HepG2 (cell line): ENCODE measurements around the gene TBC1D5.

Experiments
- NR3C1 ChIP-seq: sonication (generic); formaldehyde crosslinking; IDR thresholded peaks from 2 replicates; pipeline ENCODE4 v1.4.0; 2020; ENCODE audit warnings: missing genetic modification reagents
- SETDB1 ChIP-seq: sonication (generic); formaldehyde crosslinking; IDR thresholded peaks from 2 replicates; pipeline ENCODE4 v1.5.1; 2020; ENCODE audit warnings: missing genetic modification reagents, mild to moderate bottlenecking, borderline replicate concordance
- ZNF678 ChIP-seq: sonication (generic); formaldehyde crosslinking; IDR thresholded peaks from 2 replicates; pipeline ENCODE4 v1.4.0; 2020; ENCODE audit warnings: mild to moderate bottlenecking, missing genetic modification reagents
- ZZZ3 ChIP-seq: sonication (generic); formaldehyde crosslinking; IDR thresholded peaks from 2 replicates; pipeline ENCODE4 v1.4.0; 2020; ENCODE audit warnings: missing genetic modification reagents, mild to moderate bottlenecking, borderline replicate concordance

- TF ChIP-seq ZZZ3 (CRISPR knock-in tag) (no peak), ZNF678 (CRISPR knock-in tag) (no peak), NR3C1 (CRISPR knock-in tag) (no peak), SETDB1 (CRISPR knock-in tag) (no peak)
Observed at GRCh38 chr3:17116007-17116600, 626.3 kb downstream of the TBC1D5 start.
